SK-N-SH treated with all-trans-retinoic acid at 6 μM for 48 hours (cell line): ENCODE measurements around the gene IRF2BPL.

Experiments used
- CSDC2 ChIP-seq: fragments of 250-450 bp; sonication (Bioruptor Pico); IDR thresholded peaks from 2 replicates; pipeline ENCODE4 v1.5.0; 2020; ENCODE audit warnings: mild to moderate bottlenecking, moderate library complexity
- CSRNP3 ChIP-seq: fragments of 250-450 bp; sonication (Bioruptor Pico); IDR thresholded peaks from 2 replicates; pipeline ENCODE4 v1.5.1; 2021; ENCODE audit warnings: mild to moderate bottlenecking, moderate library complexity
- PATZ1 ChIP-seq: fragments of 250-450 bp; sonication (Bioruptor Pico); IDR thresholded peaks from 2 replicates; pipeline ENCODE4 v1.8.0; 2020; ENCODE audit warnings: mild to moderate bottlenecking, moderate library complexity, borderline replicate concordance
- RARB ChIP-seq: fragments of 250-450 bp; sonication (Bioruptor Pico); IDR thresholded peaks from 2 replicates; pipeline ENCODE4 v1.8.0; 2021; ENCODE audit warnings: mild to moderate bottlenecking, moderate library complexity
- SNAI2 ChIP-seq: fragments of 250-450 bp; sonication (Bioruptor Pico); IDR thresholded peaks from 2 replicates; pipeline ENCODE4 v1.5.0; 2020; ENCODE audit warnings: mild to moderate bottlenecking, moderate library complexity
- TCF4 ChIP-seq: fragments of 250-450 bp; sonication (Bioruptor Pico); IDR thresholded peaks from 2 replicates; pipeline ENCODE4 v1.8.0; 2021; ENCODE audit warnings: mild to moderate bottlenecking, moderate library complexity, borderline replicate concordance
- TOX ChIP-seq: fragments of 250-450 bp; sonication (Bioruptor Pico); IDR thresholded peaks from 2 replicates; pipeline ENCODE4 v1.8.0; 2021; ENCODE audit warnings: mild to moderate bottlenecking, moderate library complexity, borderline replicate concordance
- TSHZ2 ChIP-seq: fragments of 250-450 bp; sonication (Bioruptor Pico); IDR thresholded peaks from 2 replicates; pipeline ENCODE4 v1.5.0; 2020; ENCODE audit warnings: mild to moderate bottlenecking, moderate library complexity
- ZFP3 ChIP-seq: fragments of 250-450 bp; sonication (Bioruptor Pico); IDR thresholded peaks from 2 replicates; pipeline ENCODE4 v1.5.0; 2020; ENCODE audit warnings: mild to moderate bottlenecking, moderate library complexity
- ZFP30 ChIP-seq: fragments of 450-650 bp; formaldehyde crosslinking; IDR thresholded peaks from 2 replicates; pipeline ENCODE4 v1.5.0; 2022; ENCODE audit warnings: mild to moderate bottlenecking, moderate library complexity

- TF ChIP-seq TSHZ2 (CRISPR knock-in tag) = no peak
- TF ChIP-seq ZFP3 (CRISPR knock-in tag) = no peak
- no peak for TF ChIP-seq CSDC2 (CRISPR knock-in tag)
- TF ChIP-seq RARB (CRISPR knock-in tag) = no peak
- no peak for TF ChIP-seq SNAI2 (CRISPR knock-in tag)
- TF ChIP-seq PATZ1 = no peak
- TF ChIP-seq TCF4 (CRISPR knock-in tag) = no peak
- TF ChIP-seq ZFP30 (CRISPR knock-in tag) = no peak
- TF ChIP-seq CSRNP3 (CRISPR knock-in tag) = no peak
- no peak for TF ChIP-seq TOX (CRISPR knock-in tag)
Measured at GRCh38 chr14:77077040-77077439, 48.5 kb upstream of the IRF2BPL start.
